ENCODE results near the gene FAM24A.

The FAM24A gene

GRCh38 chr10:122939133-122939855, 28.9 kb downstream of the FAM24A start:
- Histone ChIP-seq H2AFZ (ENCODE audit: low read length) (no peak overlapping the region), H3K9me2 (replicated peaks; ENCODE audit: insufficient read depth, low read length) (no peaks in the 10 kb centered on the region), H3K9me3 (replicated peaks; ENCODE audit: insufficient read depth, low read length) (no peaks in the 10 kb centered on the region), H3K36me3 (replicated peaks; ENCODE audit: insufficient read depth, low read length) (no peaks in the 10 kb centered on the region), H3K4me1 (ENCODE audit: low read length) (no peaks in the 10 kb centered on the region), H4K20me1 (ENCODE audit: insufficient read depth, low read length) (no peaks in the 10 kb centered on the region), H3F3A (ENCODE audit: insufficient read depth, low read length) (no peaks in the 10 kb centered on the region), H3K4me3 (ENCODE audit: low read length) (no peak overlapping the region), H3K9ac (ENCODE audit: low read length) (no peak overlapping the region), H3K27ac (ENCODE audit: low read length) (no peak overlapping the region), H3K79me2 (ENCODE audit: low read length) (no peaks in the 10 kb centered on the region), H3K4me2 (ENCODE audit: low read depth, low read length) (no peak overlapping the region), H3K27me3 (replicated peaks; ENCODE audit: insufficient read depth, low read length) (no peaks in the 10 kb centered on the region)
- DNase-seq: no peak
- no peak for TF ChIP-seq EZH2 (optimal IDR thresholded peaks at IDR 0.05; ENCODE audit: low read depth, low read length)
- TF ChIP-seq, protein P1, sequence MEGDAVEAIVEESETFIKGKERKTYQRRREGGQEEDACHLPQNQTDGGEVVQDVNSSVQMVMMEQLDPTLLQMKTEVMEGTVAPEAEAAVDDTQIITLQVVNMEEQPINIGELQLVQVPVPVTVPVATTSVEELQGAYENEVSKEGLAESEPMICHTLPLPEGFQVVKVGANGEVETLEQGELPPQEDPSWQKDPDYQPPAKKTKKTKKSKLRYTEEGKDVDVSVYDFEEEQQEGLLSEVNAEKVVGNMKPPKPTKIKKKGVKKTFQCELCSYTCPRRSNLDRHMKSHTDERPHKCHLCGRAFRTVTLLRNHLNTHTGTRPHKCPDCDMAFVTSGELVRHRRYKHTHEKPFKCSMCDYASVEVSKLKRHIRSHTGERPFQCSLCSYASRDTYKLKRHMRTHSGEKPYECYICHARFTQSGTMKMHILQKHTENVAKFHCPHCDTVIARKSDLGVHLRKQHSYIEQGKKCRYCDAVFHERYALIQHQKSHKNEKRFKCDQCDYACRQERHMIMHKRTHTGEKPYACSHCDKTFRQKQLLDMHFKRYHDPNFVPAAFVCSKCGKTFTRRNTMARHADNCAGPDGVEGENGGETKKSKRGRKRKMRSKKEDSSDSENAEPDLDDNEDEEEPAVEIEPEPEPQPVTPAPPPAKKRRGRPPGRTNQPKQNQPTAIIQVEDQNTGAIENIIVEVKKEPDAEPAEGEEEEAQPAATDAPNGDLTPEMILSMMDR (IDR thresholded peaks at IDR 0.05; ENCODE audit: low read length): no peak
- no peak for TF ChIP-seq EZH2phosphoT487 (IDR thresholded peaks at IDR 0.05; ENCODE audit: low read length)

DNA sequence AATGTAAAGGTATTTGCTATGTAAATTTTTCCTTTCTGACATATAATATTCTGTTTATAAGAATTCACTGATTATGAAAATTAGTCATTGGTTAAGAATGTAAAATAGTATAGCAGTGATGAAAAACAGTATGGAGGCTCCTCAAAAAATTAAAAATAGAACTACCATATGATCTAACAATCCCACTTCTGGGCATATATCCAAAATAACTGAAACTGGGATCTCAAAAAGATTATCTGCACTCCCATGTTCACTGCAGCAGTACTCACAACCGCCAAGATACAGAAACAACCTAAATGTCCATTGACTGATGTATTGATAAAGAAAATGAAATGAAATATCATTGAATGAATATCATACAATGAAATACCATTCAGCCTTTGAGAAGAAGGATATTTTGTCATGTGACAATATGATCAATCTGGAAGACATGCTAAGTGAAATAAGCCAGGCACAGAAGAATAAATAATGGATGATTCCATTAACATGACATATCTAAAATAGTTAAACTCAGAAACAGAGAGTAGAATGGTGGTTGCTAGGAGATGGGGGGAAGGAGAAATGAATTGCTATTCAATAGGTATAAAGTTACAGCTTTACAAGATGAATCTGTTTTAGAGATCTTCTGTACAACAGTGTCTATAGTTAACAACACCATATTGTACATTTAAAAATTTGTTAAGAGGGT, 29.6 kb downstream of the FAM24A start:
- Histone ChIP-seq H4K20me1 (ENCODE audit: insufficient read depth, low read length) (no peaks in the 10 kb centered on the region), H3K9me2 (replicated peaks; ENCODE audit: insufficient read depth, low read length) (no peaks in the 10 kb centered on the region), H2AFZ (ENCODE audit: low read length) (no peak overlapping the region), H3K9ac (ENCODE audit: low read length) (no peak overlapping the region), H3K27me3 (replicated peaks; ENCODE audit: insufficient read depth, low read length) (no peaks in the 10 kb centered on the region), H3K36me3 (replicated peaks; ENCODE audit: insufficient read depth, low read length) (no peaks in the 10 kb centered on the region), H3K4me2 (ENCODE audit: low read depth, low read length) (no peak overlapping the region), H3K27ac (ENCODE audit: low read length) (no peak overlapping the region), H3K4me3 (ENCODE audit: low read length) (no peak overlapping the region), H3K9me3 (replicated peaks; ENCODE audit: insufficient read depth, low read length) (no peaks in the 10 kb centered on the region), H3K79me2 (ENCODE audit: low read length) (no peaks in the 10 kb centered on the region), H3K4me1 (ENCODE audit: low read length) (no peaks in the 10 kb centered on the region), H3F3A (ENCODE audit: insufficient read depth, low read length) (no peaks in the 10 kb centered on the region)
- DNase-seq: no peak
- TF ChIP-seq, protein P1 (IDR thresholded peaks at IDR 0.05; ENCODE audit: low read length): no peak
- TF ChIP-seq EZH2phosphoT487 (IDR thresholded peaks at IDR 0.05; ENCODE audit: low read length) (no peak), EZH2 (optimal IDR thresholded peaks at IDR 0.05; ENCODE audit: low read depth, low read length) (no peak)

- no peaks in the 10 kb centered on the region for H3K9me2 ChIP-seq (replicated peaks; ENCODE audit: insufficient read depth, low read length)
- H3K79me2 ChIP-seq (ENCODE audit: low read length): no peaks in the 10 kb centered on the region
- TF ChIP-seq EZH2phosphoT487 (IDR thresholded peaks at IDR 0.05; ENCODE audit: low read length): no peak
- TF ChIP-seq, protein P1 (IDR thresholded peaks at IDR 0.05; ENCODE audit: low read length): no peak
- no peak for TF ChIP-seq EZH2 (optimal IDR thresholded peaks at IDR 0.05; ENCODE audit: low read depth, low read length)
- H3K27ac ChIP-seq (ENCODE audit: low read length): no peak overlapping the region
- no peaks in the 10 kb centered on the region for H3K9me3 ChIP-seq (replicated peaks; ENCODE audit: insufficient read depth, low read length)
- 0 out of 2 replicates have a peak, but pooled peaks cover 2% of the 10 kb centered on the region for H3F3A ChIP-seq (ENCODE audit: insufficient read depth, low read length)
- H3K4me3 ChIP-seq (ENCODE audit: low read length): no peak overlapping the region
- H2AFZ ChIP-seq (ENCODE audit: low read length): no peak overlapping the region
- H3K4me1 ChIP-seq (ENCODE audit: low read length): peaks cover under 1% of the 10 kb centered on the region; the same call in 1 of the 2 replicates
- H3K9ac ChIP-seq (ENCODE audit: low read length): no peak overlapping the region
- H3K36me3 ChIP-seq (replicated peaks; ENCODE audit: insufficient read depth, low read length): no peaks in the 10 kb centered on the region; the same call in 1 of the 2 replicates
- no peaks in the 10 kb centered on the region for H4K20me1 ChIP-seq (ENCODE audit: insufficient read depth, low read length)
- H3K27me3 ChIP-seq (replicated peaks; ENCODE audit: insufficient read depth, low read length): no peaks in the 10 kb centered on the region
- H3K4me2 ChIP-seq (ENCODE audit: low read depth, low read length): no peak overlapping the region
- no peak for DNase-seq
Measured at GRCh38 chr10:122949296-122949695, 38.9 kb downstream of the FAM24A start.

All from MM.1S (cell line).